HL-60 (cell line): ENCODE results near the gene PKP1.

ENCODE experiments used
- DNase-seq, 2 experiments: peaks; one replicate each; pipeline ENCODE4 v3.0.0-alpha.2; 2010 to 2020; ENCODE audit warnings: low read depth in 1 of 2, low spot score in 1 of 2
- H3K27ac ChIP-seq: fragments of 250-450 bp; sonication (Bioruptor Pico); replicated peaks from 2 replicates; pipeline ENCODE4 v1.5.1; 2020; ENCODE audit warnings: mild to moderate bottlenecking, moderate library complexity
- H3K27me3 ChIP-seq: fragments of 250-450 bp; sonication (Bioruptor Pico); 2 replicates; pipeline ENCODE4 v1.5.1; 2021; ENCODE audit warnings: mild to moderate bottlenecking, moderate library complexity; ENCODE audit not compliant: insufficient read depth, poor library complexity, severe bottlenecking
- H3K4me3 ChIP-seq: replicated peaks from 2 replicates; pipeline ENCODE4 v1.5.1; 2011; ENCODE audit warnings: mild to moderate bottlenecking, control low read depth, low read length; ENCODE audit not compliant: insufficient read depth
- CTCF ChIP-seq: IDR thresholded peaks from one replicate; pipeline ENCODE4 v1.5.1; 2011; ENCODE audit warnings: low read length, control low read depth, inconsistent platforms; ENCODE audit not compliant: insufficient read depth
- GABPA ChIP-seq: IDR thresholded peaks from 2 replicates; pipeline ENCODE4 v1.6.1; 2012; ENCODE audit warnings: low read depth
- POLR2AphosphoS5 ChIP-seq: IDR thresholded peaks from 2 replicates; pipeline ENCODE4 v1.6.1; 2012; ENCODE audit warnings: low read depth
- REST ChIP-seq: IDR thresholded peaks from 2 replicates; pipeline ENCODE4 v1.6.1; 2012; ENCODE audit warnings: low read depth; ENCODE audit not compliant: insufficient replicate concordance
- SPI1 ChIP-seq: IDR thresholded peaks from 2 replicates; pipeline ENCODE4 v1.6.1; 2012; ENCODE audit warnings: low read depth, mild to moderate bottlenecking, borderline replicate concordance

PKP1 gene

GRCh38 chr1:201346987-201347386 is 63.7 kb downstream of the PKP1 start:
- Histone ChIP-seq H3K27ac (no peak overlapping the region), H3K4me3 (no peak overlapping the region), H3K27me3 (peaks cover 3% of the 10 kb centered on the region)
- TF ChIP-seq GABPA (no peak), POLR2AphosphoS5 (no peak), CTCF (no peak), SPI1 (no peak), REST (no peak)
- no peak for DNase-seq

GRCh38 chr1:201347498-201348210 is 64.3 kb downstream of the PKP1 start:
- Histone ChIP-seq H3K27me3 (peaks cover 3% of the 10 kb centered on the region), H3K27ac (no peak overlapping the region), H3K4me3 (no peak overlapping the region)
- TF ChIP-seq POLR2AphosphoS5 (no peak), REST (no peak), GABPA (no peak), SPI1 (no peak), CTCF (no peak)
- DNase-seq = no peak

- TF ChIP-seq REST (no peak), GABPA (no peak), POLR2AphosphoS5 (no peak), SPI1 (no peak), CTCF (peak; percentile 80)
- H3K27ac ChIP-seq = no peak overlapping the region
These were observed 64.9 kb downstream of the PKP1 start for GRCh38 chr1:201348211-201348566.

More at GRCh38 chr1:201348211-201348566, 64.9 kb downstream of the PKP1 start:
- Histone ChIP-seq H3K4me3 (no peak overlapping the region), H3K27me3 (peaks cover 2% of the 10 kb centered on the region)
- DNase-seq = peak; percentile 1 to 20
